Activated CD4-positive, alpha-beta T cell treated with anti-CD3 and anti-CD28 coated beads, Interleukin-2, amount 10 ng/mL, durations not matched to agents 24 days and 14 days (primary cell): ENCODE results near the gene NFIX. TPM values are rescaled to one million over a fixed set of nuclear protein-coding genes. Genes with fewer than 3 reads are reported as not detected.

ENCODE experiments used
- DNase-seq: peaks from one replicate; pipeline ENCODE4 v3.0.0; 2022
- H3K27ac Mint-ChIP-seq: one replicate; pipeline ENCODE4 v1.8.0; 2022; ENCODE audit warnings: mild to moderate bottlenecking, mixed read lengths
- H3K27me3 Mint-ChIP-seq: one replicate; pipeline ENCODE4 v1.8.0; 2022; ENCODE audit warnings: mixed read lengths
- H3K36me3 Mint-ChIP-seq: one replicate; pipeline ENCODE4 v1.8.0; 2022; ENCODE audit warnings: low read depth, mild to moderate bottlenecking, mixed read lengths
- H3K4me1 Mint-ChIP-seq: one replicate; pipeline ENCODE4 v1.8.0; 2021; ENCODE audit warnings: mixed read lengths
- H3K4me3 Mint-ChIP-seq: one replicate; pipeline ENCODE4 v1.8.0; 2022; ENCODE audit warnings: mild to moderate bottlenecking, moderate library complexity, mixed read lengths
- H3K9me3 Mint-ChIP-seq: one replicate; pipeline ENCODE4 v1.8.0; 2021; ENCODE audit warnings: mixed read lengths
- intact Hi-C: fragments of 100-400 bp; cut with micrococcal nuclease; formaldehyde crosslinking; loops from one replicate; pipeline ENCODE4 v1.15.1; 2023
- total RNA-seq: library from RNA; stranded (reverse); gene quantifications from 2 replicates; pipeline ENCODE4 v1.2.3, GENCODE V29; 2022

Gene NFIX
- total RNA-seq, 1 donor from 2014 or later, result 8.3 TPM

GRCh38 chr19:13139633-13140311 is 144.5 kb downstream of the NFIX start:
- Mint-ChIP-seq H3K27me3 (no peaks in the 10 kb centered on the region), H3K4me3 (no peak overlapping the region), H3K27ac (peak overlapping the region; percentile 54), H3K4me1 (no peaks in the 10 kb centered on the region), H3K36me3 (peaks cover 38% of the 10 kb centered on the region), H3K9me3 (no peaks in the 10 kb centered on the region)
- intact Hi-C loops, result no loop called here
- no peak for DNase-seq

- H3K27ac Mint-ChIP-seq, result no peak overlapping the region
- intact Hi-C loops, result no loop called here
- H3K4me3 Mint-ChIP-seq, result no peak overlapping the region
- no peaks in the 10 kb centered on the region for H3K9me3 Mint-ChIP-seq
- peaks cover 20% of the 10 kb centered on the region for H3K4me1 Mint-ChIP-seq
- H3K36me3 Mint-ChIP-seq, result peaks cover 23% of the 10 kb centered on the region
- no peaks in the 10 kb centered on the region for H3K27me3 Mint-ChIP-seq
- no peak for DNase-seq
Measured at GRCh38 chr19:13146763-13147563, 151.7 kb downstream of the NFIX start.

Other genes with a start within 250 kb of the NFIX start
- not detected in 2 replicates for gene BEST2, start 243.7 kb upstream of the NFIX start, total RNA-seq
- 17.8 and 18.3 TPM in 2 replicates for gene HOOK2, start 219.9 kb upstream of the NFIX start, total RNA-seq
- 302 and 310 TPM in 2 replicates for gene JUNB, start 204.0 kb upstream of the NFIX start, total RNA-seq
- 277 and 294 TPM in 2 replicates for gene PRDX2, start 193.7 kb upstream of the NFIX start, total RNA-seq
- gene THSD8, start 193.4 kb upstream of the NFIX start, total RNA-seq, result 26.8 and 32.7 TPM in 2 replicates
- gene RNASEH2A, start 188.9 kb upstream of the NFIX start, total RNA-seq, result 35.8 and 51.5 TPM in 2 replicates
- not detected in 2 replicates for gene RTBDN, start 160.9 kb upstream of the NFIX start, total RNA-seq
- 1.6 and 2.4 TPM in 2 replicates for gene MAST1, start 157.0 kb upstream of the NFIX start, total RNA-seq
- gene DNASE2, start 114.0 kb upstream of the NFIX start, total RNA-seq, result 21.5 and 22.0 TPM in 2 replicates
- gene KLF1, start 108.3 kb upstream of the NFIX start, total RNA-seq, result 0.77 and 1.2 TPM in 2 replicates
- 66.9 and 71.6 TPM in 2 replicates for gene GCDH, start 104.3 kb upstream of the NFIX start, total RNA-seq
- 2.3 and 3.3 TPM in 2 replicates for gene SYCE2, start 76.2 kb upstream of the NFIX start, total RNA-seq
- gene FARSA, start 61.8 kb upstream of the NFIX start, total RNA-seq, result 202 and 208 TPM in 2 replicates
- gene CALR, start 56.9 kb upstream of the NFIX start, total RNA-seq, result 987 and 994 TPM in 2 replicates
- gene RAD23A, start 49.6 kb upstream of the NFIX start, total RNA-seq, result 208 and 212 TPM in 2 replicates
- gene GADD45GIP1, start 38.3 kb upstream of the NFIX start, total RNA-seq, result 32.4 and 34.4 TPM in 2 replicates
- 0.12 TPM in 1 of 2 replicates, not detected in the other for gene DAND5, start 25.9 kb upstream of the NFIX start, total RNA-seq
- 2.1 and 2.4 TPM in 2 replicates for gene LYL1, start 107.4 kb downstream of the NFIX start, total RNA-seq
- 153 and 155 TPM in 2 replicates for gene TRMT1, start 121.3 kb downstream of the NFIX start, total RNA-seq
- gene NACC1, start 122.8 kb downstream of the NFIX start, total RNA-seq, result 118 and 121 TPM in 2 replicates
- 66.2 and 73.5 TPM in 2 replicates for gene STX10, start 154.9 kb downstream of the NFIX start, total RNA-seq
- gene IER2, start 154.9 kb downstream of the NFIX start, total RNA-seq, result 161 TPM in 2 replicates